GM12878 (cell line): ENCODE measurements around the gene DNASE1. TPM values are rescaled to one million over a fixed set of nuclear protein-coding genes. Genes with fewer than 3 reads are reported as not detected.

ENCODE experiments used
- ATAC-seq: fragments of 200-7000 bp; cut with Tn5 transposase; 3 replicates; pipeline ENCODE4 v1.9.1; 2020; ENCODE audit warnings: mild to moderate bottlenecking, moderate library complexity
- BruUV-seq: library from RNA; stranded (reverse); fragments of 400-500 nt; replicated peaks from 2 replicates; lab custom pipeline; 2021; lab: Mats Ljungman, UMichigan
- CTCF ChIA-PET: fragments of 300-600 bp; sonication (Branson Sonifier 250); formaldehyde crosslinking; extraction: SDS; loops from one replicate; lab custom pipeline; 2021; ENCODE audit warnings: inconsistent platforms; lab: Yijun Ruan, JAX
- POLR2A ChIA-PET: fragments of 350-600 bp; formaldehyde crosslinking; extraction: SDS; loops from one replicate; lab custom pipeline; 2021; ENCODE audit warnings: inconsistent platforms; lab: Charles Lee
- RAD21 ChIA-PET: fragments of 300-600 bp; sonication (Branson Sonifier 250); formaldehyde crosslinking; loops from one replicate; lab custom pipeline; 2023; ENCODE audit warnings: antibody characterized with exemption; ENCODE audit not compliant: unreplicated experiment; lab: Charles Lee
- SMC1A ChIA-PET: fragments of 300-600 bp; sonication (Branson Sonifier 250); formaldehyde crosslinking; loops from one replicate; lab custom pipeline; 2023; ENCODE audit not compliant: unreplicated experiment, uncharacterized antibody; lab: Charles Lee
- DNase-seq: peaks from one replicate; pipeline ENCODE4 v3.0.0-alpha.2; 2011; ENCODE audit warnings: low read depth, low spot score
- FAIRE-seq: peaks from 3 replicates; lab custom pipeline; 2011; peaks lifted over from hg19 to GRCh38; lab: Jason Lieb, UNC
- H2AFZ ChIP-seq: 2 replicates; pipeline ENCODE4 v1.6.0; 2011; ENCODE audit warnings: low read depth, low read length, control low read depth; ENCODE audit not compliant: control insufficient read depth
- H3K27ac ChIP-seq: 2 replicates; pipeline ENCODE4 v1.5.1; 2011; ENCODE audit warnings: control low read depth; ENCODE audit not compliant: control insufficient read depth, insufficient read depth
- H3K27me3 ChIP-seq, 2 experiments: replicated peaks in 1 of 2; 2 replicates each; pipeline versions ENCODE4 v1.6.0 to v1.6.1; 2011; ENCODE audit warnings: low read length in 1 of 2; ENCODE audit not compliant: control insufficient read depth in 2 of 2, insufficient read depth in 2 of 2
- H3K36me3 ChIP-seq, 2 experiments: 2 replicates each; pipeline ENCODE4 v1.5.1; 2011; ENCODE audit warnings: low read length in 1 of 2; ENCODE audit not compliant: control insufficient read depth in 2 of 2, insufficient read depth in 2 of 2
- H3K4me1 ChIP-seq: 2 replicates; pipeline ENCODE4 v1.6.1; 2011; ENCODE audit warnings: mild to moderate bottlenecking, low read length, moderate library complexity, mixed read lengths; ENCODE audit not compliant: control insufficient read depth, insufficient read depth
- H3K4me2 ChIP-seq: 2 replicates; pipeline ENCODE4 v1.6.0; 2011; ENCODE audit warnings: control low read depth; ENCODE audit not compliant: control insufficient read depth, insufficient read depth
- H3K4me3 ChIP-seq: fragments of 200-600 bp; sonication (generic); 2 replicates; pipeline ENCODE4 v1.5.1; 2016
- H3K79me2 ChIP-seq: 2 replicates; pipeline ENCODE4 v1.6.0; 2011; ENCODE audit warnings: low read length; ENCODE audit not compliant: control insufficient read depth, insufficient read depth
- H3K9ac ChIP-seq: 2 replicates; pipeline ENCODE4 v1.8.0; 2011; ENCODE audit warnings: low read length, control low read depth, mixed read lengths; ENCODE audit not compliant: control insufficient read depth, insufficient read depth
- H3K9me3 ChIP-seq: replicated peaks from 3 replicates; pipeline ENCODE4 v1.5.1; 2011; ENCODE audit warnings: mild to moderate bottlenecking, low read length; ENCODE audit not compliant: control insufficient read depth, insufficient read depth
- H4K20me1 ChIP-seq: 2 replicates; pipeline ENCODE4 v1.6.0; 2011; ENCODE audit not compliant: control insufficient read depth, insufficient read depth
- E4F1 ChIP-seq: fragments of 450-650 bp; IDR thresholded peaks from 2 replicates; pipeline ENCODE4 v1.6.1; 2018; ENCODE audit warnings: borderline replicate concordance, mild to moderate bottlenecking; ENCODE audit not compliant: partially characterized antibody
- MEF2B ChIP-seq: fragments of 450-650 bp; IDR thresholded peaks from 2 replicates; pipeline ENCODE4 v1.6.1; 2018; ENCODE audit warnings: mild to moderate bottlenecking, moderate library complexity; ENCODE audit not compliant: partially characterized antibody, poor library complexity, severe bottlenecking
- MYB ChIP-seq: fragments of 150-350 bp; IDR thresholded peaks from 2 replicates; pipeline ENCODE4 v1.6.1; 2014; ENCODE audit warnings: mild to moderate bottlenecking, low read depth, low read length, borderline replicate concordance
- POLR2AphosphoS2 ChIP-seq: IDR thresholded peaks from 2 replicates; pipeline ENCODE4 v1.6.1; 2011; ENCODE audit warnings: low read depth, mild to moderate bottlenecking, low read length, improper control_type of control experiment, moderate library complexity
- RAD21 ChIP-seq: IDR thresholded peaks from 2 replicates; pipeline ENCODE4 v1.6.1; 2011; ENCODE audit warnings: mild to moderate bottlenecking, low read depth, low read length, moderate library complexity; ENCODE audit not compliant: insufficient read depth
- RB1 ChIP-seq: fragments of 450-650 bp; formaldehyde crosslinking; IDR thresholded peaks from 2 replicates; pipeline ENCODE4 v1.6.1; 2017; ENCODE audit warnings: mild to moderate bottlenecking, borderline replicate concordance
- REST ChIP-seq: IDR thresholded peaks from 2 replicates; pipeline ENCODE4 v1.6.1; 2012; ENCODE audit warnings: mild to moderate bottlenecking, low read depth, low read length
- TARDBP ChIP-seq: IDR thresholded peaks from 2 replicates; pipeline ENCODE4 v1.6.1; 2016; ENCODE audit warnings: borderline replicate concordance
- ZSCAN29 ChIP-seq: fragments of 450-650 bp; IDR thresholded peaks from 2 replicates; pipeline ENCODE4 v1.6.1; 2017; ENCODE audit warnings: mild to moderate bottlenecking, moderate library complexity
- WGBS: methylation state at CpG from one replicate; pipeline ENCODE4 v1.1.6; 2016; ENCODE audit warnings: low lambda C conversion rate; ENCODE audit not compliant: insufficient replicate concordance, insufficient coverage; ENCODE audit errors: missing lambda C conversion rate; 5-methylcytosine and 5-hydroxymethylcytosine counted together
- in situ Hi-C: fragments of 300-500 bp; cut with MboI; formaldehyde crosslinking; loops from 9 replicates; pipeline ENCODE4 v1.14.3; 2018; ENCODE audit warnings: mixed read lengths
- intact Hi-C: fragments of 100-400 bp; cut with micrococcal nuclease; formaldehyde crosslinking; loops from one replicate; pipeline ENCODE4 v1.14.2; 2022; ENCODE audit not compliant: unreplicated experiment
- polyA plus RNA-seq, 11 experiments: library from polyadenylated mRNA; depleted of rRNA in 4 of 11; unstranded in 6 of 11; stranded (reverse) in 5 of 11; fragments of >200 nt; fragmentation: Nextera tagmentation in 4 of 11; fragmentation: Illumina TruSeq in 1 of 11; extraction: Ambion mirVana in 4 of 11; extraction: Trizol in 1 of 11; gene quantifications; 1 replicate in 1 of 11; 2 replicates in 10 of 11; pipeline versions ENCODE4 v1.2.1 to v1.2.3, GENCODE V29; 2011 to 2016; ENCODE audit warnings: inconsistent platforms in 2 of 11, missing spikeins in 2 of 11, low read depth in 1 of 11
- total RNA-seq, 4 experiments: library from RNA; depleted of rRNA in 3 of 4; stranded (reverse); fragments of >200 nt in 3 of 4; fragmentation: Illumina TruSeq in 1 of 4; extraction: Trizol in 1 of 4; gene quantifications; 2 replicates each; pipeline versions ENCODE4 v1.2.1 to v1.2.3, GENCODE V29; 2013 to 2021
- TF ChIP-seq, protein P1 (sequence below): fragments of 150-350 bp; IDR thresholded peaks from 2 replicates; pipeline ENCODE4 v1.6.1; 2016; ENCODE audit warnings: low read depth, low read length

Gene DNASE1
- total and polyA plus RNA-seq, 10 of the 15 experiments (the other 5 are each of a cell fraction or from before 2014, with no cell fraction given), result 0.23 to 12.0 (median 7.9) TPM

- H3K36me3 ChIP-seq, result peaks cover 0 to 4% of the 10 kb centered on the region in 2 experiments; a peak in 1 of 4 replicates
- POLR2A ChIA-PET, result no interaction called here
- no peak overlapping the region for H2AFZ ChIP-seq
- no peaks in the 10 kb centered on the region for H3K27me3 ChIP-seq
- RAD21 ChIA-PET, result no interaction called here
- BruUV-seq, result no TSS peak
- FAIRE-seq, result no peak
- intact Hi-C loops, result no loop called here
- H3K79me2 ChIP-seq, result peaks cover 8% of the 10 kb centered on the region
- CTCF ChIA-PET, result interaction anchor here (0.6 kb wide), 1 partner anchor 1287 kb away, joined by 3 read pairs; no protein-coding TSS in a partner anchor
- no peaks in the 10 kb centered on the region for H3K4me1 ChIP-seq
- no peak overlapping the region for H3K4me3 ChIP-seq
- H3K4me2 ChIP-seq, result no peak overlapping the region
- SMC1A ChIA-PET, result no interaction called here
- H3K27ac ChIP-seq, result no peak overlapping the region
- no peaks in the 10 kb centered on the region; the same call in 1 of the 2 replicates for H4K20me1 ChIP-seq
- no peak overlapping the region for H3K9ac ChIP-seq
- no peaks in the 10 kb centered on the region for H3K9me3 ChIP-seq
- no peak for ATAC-seq
- in situ Hi-C loops, result no loop called here
- 97% methylated on average over 10 of the region's 10 CpGs for WGBS
- no peak for DNase-seq
- TF ChIP-seq ZSCAN29 (no peak), RAD21 (no peak), RB1 (no peak), TARDBP (no peak), MYB (no peak), MEF2B (no peak), E4F1 (no peak), POLR2AphosphoS2 (no peak), REST (no peak)
- TF ChIP-seq, protein P1, sequence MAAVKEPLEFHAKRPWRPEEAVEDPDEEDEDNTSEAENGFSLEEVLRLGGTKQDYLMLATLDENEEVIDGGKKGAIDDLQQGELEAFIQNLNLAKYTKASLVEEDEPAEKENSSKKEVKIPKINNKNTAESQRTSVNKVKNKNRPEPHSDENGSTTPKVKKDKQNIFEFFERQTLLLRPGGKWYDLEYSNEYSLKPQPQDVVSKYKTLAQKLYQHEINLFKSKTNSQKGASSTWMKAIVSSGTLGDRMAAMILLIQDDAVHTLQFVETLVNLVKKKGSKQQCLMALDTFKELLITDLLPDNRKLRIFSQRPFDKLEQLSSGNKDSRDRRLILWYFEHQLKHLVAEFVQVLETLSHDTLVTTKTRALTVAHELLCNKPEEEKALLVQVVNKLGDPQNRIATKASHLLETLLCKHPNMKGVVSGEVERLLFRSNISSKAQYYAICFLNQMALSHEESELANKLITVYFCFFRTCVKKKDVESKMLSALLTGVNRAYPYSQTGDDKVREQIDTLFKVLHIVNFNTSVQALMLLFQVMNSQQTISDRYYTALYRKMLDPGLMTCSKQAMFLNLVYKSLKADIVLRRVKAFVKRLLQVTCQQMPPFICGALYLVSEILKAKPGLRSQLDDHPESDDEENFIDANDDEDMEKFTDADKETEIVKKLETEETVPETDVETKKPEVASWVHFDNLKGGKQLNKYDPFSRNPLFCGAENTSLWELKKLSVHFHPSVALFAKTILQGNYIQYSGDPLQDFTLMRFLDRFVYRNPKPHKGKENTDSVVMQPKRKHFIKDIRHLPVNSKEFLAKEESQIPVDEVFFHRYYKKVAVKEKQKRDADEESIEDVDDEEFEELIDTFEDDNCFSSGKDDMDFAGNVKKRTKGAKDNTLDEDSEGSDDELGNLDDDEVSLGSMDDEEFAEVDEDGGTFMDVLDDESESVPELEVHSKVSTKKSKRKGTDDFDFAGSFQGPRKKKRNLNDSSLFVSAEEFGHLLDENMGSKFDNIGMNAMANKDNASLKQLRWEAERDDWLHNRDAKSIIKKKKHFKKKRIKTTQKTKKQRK, result no peak
Measured at GRCh38 chr16:3706253-3707012, 51.9 kb downstream of the DNASE1 start.
